ENCODE data around the gene RASSF4.
"Not testable (repeated sequence)": the region's sequence is repeated elsewhere in the genome, so short reads cannot be mapped to it uniquely, and the experiment has no call there.

RASSF4 gene

DNA sequence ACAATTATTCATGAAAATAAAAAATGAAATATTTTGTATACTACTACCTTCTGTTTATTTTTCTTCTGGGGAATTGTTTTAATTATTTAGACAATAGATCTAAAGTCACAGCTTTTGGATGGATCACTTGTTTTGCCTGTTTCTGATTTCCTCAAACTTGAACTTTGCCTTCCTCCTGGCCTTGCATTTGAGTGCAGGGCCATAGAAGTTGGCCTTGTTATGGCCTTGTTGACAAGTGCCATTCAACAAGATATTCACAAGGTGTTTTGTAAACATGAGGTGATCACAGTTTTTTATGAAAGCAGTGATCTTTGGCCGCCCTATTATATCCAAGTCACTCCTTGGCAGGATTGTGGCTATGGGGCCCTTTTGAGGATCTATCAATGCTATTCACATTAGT is 45.7 kb downstream of the RASSF4 start:
- no peak for DNase-seq (ENCODE audit: low read depth)

DNA sequence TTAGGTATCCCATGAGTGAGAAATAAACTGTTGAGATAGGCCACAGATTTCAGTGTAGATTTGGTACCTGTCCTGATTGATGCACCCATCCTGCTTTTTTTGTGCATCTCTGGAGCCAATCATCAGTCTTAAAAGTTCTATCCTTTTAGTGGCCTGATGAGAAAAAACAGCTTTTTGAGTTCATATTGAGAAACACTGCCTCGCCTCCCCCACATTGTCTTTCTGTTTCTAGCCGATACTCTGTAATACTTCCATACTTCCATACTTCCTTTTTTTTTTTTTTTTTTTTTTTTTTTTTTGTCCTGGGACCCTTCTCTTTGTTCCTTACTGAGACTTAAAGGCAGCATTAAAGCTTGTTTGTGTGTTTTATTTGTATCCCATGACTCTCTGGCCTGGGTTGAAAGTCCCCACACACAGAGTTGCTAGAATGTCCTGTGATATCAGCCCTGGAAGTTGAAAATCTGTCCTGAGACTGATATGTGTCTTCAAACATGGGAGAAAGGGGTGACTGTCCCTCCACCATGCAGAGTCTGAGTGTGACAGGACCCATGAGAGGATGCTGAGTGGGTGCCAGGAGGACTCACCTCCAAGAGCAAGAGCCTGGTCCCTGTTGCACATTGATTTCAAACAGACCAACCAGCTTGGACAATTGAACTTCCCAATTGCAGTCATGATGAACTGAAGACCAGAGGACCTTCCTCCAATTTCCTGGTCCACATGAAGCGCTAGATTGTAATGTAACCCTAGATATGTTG is 46.9 kb downstream of the RASSF4 start:
- no peak for DNase-seq (ENCODE audit: low read depth)

DNA sequence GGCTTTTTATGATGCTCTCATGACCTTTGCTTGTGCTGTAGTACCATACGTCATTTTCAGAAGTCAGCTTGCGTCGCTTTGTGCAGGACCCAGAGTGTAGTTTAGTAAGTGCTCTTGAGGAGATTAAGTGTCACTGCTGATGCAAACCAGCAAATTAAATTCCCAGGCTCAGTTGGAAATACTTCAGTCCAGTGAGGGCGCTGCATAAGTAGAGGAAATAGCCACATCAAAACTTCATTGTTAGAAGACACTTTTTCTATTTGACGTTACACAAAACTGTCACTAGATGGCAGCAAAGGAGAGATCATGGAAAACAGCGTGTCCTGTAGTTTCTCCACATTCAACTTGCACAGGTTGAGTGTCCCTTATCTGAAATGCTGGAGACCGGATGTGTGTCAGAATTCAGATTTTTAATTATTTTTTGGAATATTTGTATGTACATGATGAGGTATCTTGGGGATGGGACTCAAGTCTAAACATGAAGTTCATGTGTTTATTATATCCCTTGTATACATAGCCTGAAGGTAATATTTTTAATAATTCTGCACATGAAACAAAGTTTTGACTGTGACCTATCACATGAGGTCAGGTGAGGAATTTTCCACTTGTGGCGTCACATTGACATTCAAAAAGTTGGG is 49.0 kb downstream of the RASSF4 start:
- peak; percentile 39 for DNase-seq (ENCODE audit: low read depth)

DNA sequence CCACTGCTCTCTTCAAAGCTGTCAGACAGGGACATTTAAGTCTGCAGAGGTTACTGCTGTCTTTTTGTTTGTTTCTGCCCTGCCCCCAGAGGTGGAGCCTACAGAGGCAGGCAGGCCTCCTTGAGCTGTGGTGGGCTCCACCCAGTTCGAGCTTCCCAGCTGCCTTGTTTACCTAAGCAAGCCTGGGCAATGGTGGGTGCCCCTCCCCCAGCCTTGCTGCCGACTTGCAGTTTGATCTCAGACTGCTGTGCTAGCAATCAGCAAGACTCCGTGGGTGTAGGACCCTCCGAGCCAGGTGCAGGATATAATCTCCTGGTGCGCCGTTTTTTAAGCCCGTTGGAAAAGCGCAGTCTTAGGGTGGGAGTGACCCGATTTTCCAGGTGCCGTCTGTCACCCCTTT is 55.0 kb downstream of the RASSF4 start:
- not testable (repeated sequence) for DNase-seq (ENCODE audit: low read depth)

DNA sequence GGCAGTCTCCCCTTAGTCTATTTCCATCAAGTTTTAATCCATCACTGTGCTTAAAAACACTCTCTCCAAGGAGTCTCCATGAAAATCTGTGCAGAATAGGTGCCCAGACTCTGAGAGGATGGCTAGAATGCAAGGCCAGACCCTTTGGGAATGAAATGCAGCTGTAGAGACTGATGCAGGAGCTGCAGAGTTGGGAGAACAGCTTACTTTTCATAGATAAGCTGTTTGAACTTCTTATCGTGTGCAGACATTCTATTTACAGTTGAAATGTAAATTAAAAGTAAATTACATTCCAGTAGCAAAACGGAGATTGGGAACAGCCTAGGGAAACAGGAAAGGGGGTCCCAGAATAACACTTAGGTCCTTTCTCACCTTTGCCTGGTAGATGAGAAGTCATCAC is 56.0 kb downstream of the RASSF4 start:
- no peak for DNase-seq (ENCODE audit: low read depth)

DNA sequence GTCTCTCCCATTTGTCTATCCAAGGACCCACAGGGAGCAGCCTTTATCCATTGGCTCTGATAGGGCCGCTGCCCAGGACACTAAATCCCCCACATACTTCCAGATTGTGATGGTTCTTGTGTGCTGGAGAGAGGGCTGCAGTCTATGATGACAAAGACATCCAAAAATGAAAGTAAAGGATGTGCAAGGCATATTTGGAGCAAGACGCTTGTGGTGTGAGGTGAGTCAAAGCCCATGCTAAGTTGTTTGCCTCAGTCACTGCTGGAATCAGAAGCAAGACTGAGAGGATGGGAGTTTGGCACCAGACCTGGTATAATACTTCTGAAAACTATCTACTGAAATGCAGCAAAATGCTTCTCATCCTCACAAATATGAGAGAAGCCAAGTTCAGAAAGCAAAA is 63.8 kb downstream of the RASSF4 start:
- no peak for DNase-seq (ENCODE audit: low read depth)

DNA sequence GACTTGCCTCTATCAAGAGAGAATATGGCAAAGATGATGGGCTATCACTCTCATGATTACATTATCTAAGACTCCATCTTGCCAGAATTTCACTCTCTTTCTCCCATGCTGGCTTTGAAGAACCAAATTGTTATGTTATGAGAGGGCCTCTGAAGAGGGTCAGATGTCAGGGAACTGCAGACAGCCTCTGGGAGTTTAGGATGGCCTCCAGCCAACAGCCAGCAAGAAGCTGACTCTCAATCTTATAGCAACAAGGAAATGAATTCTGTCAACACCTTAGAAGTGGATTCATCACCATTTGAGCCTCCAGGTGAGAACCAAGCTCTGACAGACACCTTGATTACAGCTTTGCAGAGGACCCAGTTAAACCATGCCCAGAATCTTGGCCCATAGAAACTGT is 74.7 kb downstream of the RASSF4 start:
- DNase-seq (ENCODE audit: low read depth): no peak

DNA sequence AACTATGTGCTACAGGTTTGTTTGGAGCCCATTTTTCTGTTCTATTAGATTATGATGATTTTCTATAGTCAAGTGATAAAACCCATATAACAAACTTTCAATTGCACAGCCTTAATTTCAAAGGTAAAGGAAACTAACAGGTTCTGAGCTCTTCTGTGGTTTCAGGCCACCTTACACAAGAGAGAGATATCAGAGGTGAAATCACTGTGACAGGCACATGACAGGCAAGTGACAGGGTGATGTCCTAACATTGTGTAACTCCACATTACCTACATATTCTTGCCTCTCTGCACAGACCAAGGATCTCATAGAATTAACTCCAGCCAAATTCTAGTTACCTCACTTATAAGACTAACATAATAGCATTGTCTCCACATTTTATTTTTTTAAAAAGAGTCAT is 76.1 kb downstream of the RASSF4 start:
- DNase-seq (ENCODE audit: low read depth): no peak

DNA sequence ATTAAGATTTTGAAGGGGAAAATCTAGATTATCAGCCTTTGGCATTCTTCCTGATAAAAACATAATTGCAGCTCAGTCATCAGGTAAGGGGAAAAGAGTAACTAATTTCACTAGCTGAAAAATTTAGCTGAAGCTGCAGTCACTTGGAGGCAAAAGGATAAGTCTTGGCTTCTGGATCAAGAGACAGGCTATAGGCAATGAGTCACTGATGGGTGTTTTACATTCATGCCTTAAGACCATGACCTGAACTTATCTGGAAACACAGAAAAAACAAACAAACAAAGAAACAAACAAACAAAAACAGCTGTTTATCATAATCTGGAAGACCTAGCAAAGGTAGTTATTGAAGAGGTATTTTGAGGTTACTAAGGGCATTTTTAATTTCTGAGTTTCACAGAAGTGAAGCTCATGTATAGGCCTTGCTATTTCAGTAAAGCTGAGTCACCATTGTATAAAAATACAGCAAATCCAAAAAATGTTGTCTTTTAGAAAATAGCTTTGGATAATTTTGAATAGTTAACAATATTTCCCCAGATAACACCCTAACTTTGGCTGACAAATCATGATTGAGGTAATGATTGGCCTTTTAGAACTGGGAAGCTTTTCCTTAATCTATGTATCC is 81.4 kb downstream of the RASSF4 start:
- DNase-seq (ENCODE audit: low read depth): no peak

DNA sequence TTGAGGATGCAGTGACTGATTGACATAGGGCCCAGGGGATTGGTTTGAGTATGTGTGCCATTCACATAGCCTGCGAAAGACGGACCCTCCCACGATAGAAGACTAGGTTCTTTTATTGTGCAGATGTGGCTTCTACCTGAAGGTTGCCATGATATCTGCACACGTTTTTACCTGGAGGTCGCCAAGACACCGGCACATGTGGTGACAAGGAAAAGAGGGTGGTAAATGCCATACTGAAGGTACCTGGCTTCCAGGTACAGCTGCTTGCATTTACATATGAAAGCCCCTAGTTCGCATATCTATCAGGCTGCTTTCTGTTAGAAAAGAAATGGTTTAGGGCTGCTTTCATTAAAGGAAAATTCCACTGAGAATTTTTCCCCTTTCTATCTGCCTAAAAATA is 84.7 kb downstream of the RASSF4 start:
- no peak for DNase-seq (ENCODE audit: low read depth)

Measured in HS-27A (cell line).